Gastroesophageal sphincter (tissue), 3 donors: ENCODE data around the gene ACOT2.

ENCODE experiments used
- CTCF ChIP-seq, 4 experiments: fragments of 200-600 bp in 2 of 4; fragments of 450-650 bp in 2 of 4; sonication (generic) in 1 of 4; IDR thresholded peaks; one replicate each; pipeline ENCODE4 v1.5.1; 2017 to 2019; ENCODE audit warnings: antibody characterized with exemption in 4 of 4, mild to moderate bottlenecking in 2 of 4, moderate library complexity in 2 of 4
- EP300 ChIP-seq: sonication (generic); formaldehyde crosslinking; IDR thresholded peaks from one replicate; pipeline ENCODE4 v1.6.1; 2017; ENCODE audit warnings: antibody characterized with exemption, mild to moderate bottlenecking
- POLR2A ChIP-seq, 2 donors: fragments of 450-650 bp; IDR thresholded peaks; one replicate each; pipeline ENCODE4 v1.6.1; 2017; ENCODE audit warnings: antibody characterized with exemption in 2 of 2, mild to moderate bottlenecking in 2 of 2, moderate library complexity in 1 of 2
- POLR2AphosphoS5 ChIP-seq: sonication (generic); formaldehyde crosslinking; IDR thresholded peaks from one replicate; pipeline ENCODE4 v1.6.1; 2017; ENCODE audit warnings: antibody characterized with exemption

GRCh38 chr14:73526036-73526984, 42.7 kb upstream of the ACOT2 start:
- no peak for TF ChIP-seq CTCF (IDR thresholded peaks at IDR 0.05)
- no peak for TF ChIP-seq POLR2A (IDR thresholded peaks at IDR 0.05)
- TF ChIP-seq POLR2AphosphoS5 = no peak
- no peak for TF ChIP-seq EP300
